Activated CD8-positive, alpha-beta memory T cell treated with anti-CD3 and anti-CD28 coated beads, Interleukin-2, amount 50 U/mL, for 1 hour (primary cell): Measurements from ENCODE around the gene SP5.
"Not testable (repeated sequence)": the region's sequence is repeated elsewhere in the genome, so short reads cannot be mapped to it uniquely, and the experiment has no call there.

Experiments
- DNase-seq: peaks from one replicate; pipeline ENCODE4 v3.0.0-alpha.2; 2020; ENCODE audit errors: extremely low read depth

SP5 gene

DNA sequence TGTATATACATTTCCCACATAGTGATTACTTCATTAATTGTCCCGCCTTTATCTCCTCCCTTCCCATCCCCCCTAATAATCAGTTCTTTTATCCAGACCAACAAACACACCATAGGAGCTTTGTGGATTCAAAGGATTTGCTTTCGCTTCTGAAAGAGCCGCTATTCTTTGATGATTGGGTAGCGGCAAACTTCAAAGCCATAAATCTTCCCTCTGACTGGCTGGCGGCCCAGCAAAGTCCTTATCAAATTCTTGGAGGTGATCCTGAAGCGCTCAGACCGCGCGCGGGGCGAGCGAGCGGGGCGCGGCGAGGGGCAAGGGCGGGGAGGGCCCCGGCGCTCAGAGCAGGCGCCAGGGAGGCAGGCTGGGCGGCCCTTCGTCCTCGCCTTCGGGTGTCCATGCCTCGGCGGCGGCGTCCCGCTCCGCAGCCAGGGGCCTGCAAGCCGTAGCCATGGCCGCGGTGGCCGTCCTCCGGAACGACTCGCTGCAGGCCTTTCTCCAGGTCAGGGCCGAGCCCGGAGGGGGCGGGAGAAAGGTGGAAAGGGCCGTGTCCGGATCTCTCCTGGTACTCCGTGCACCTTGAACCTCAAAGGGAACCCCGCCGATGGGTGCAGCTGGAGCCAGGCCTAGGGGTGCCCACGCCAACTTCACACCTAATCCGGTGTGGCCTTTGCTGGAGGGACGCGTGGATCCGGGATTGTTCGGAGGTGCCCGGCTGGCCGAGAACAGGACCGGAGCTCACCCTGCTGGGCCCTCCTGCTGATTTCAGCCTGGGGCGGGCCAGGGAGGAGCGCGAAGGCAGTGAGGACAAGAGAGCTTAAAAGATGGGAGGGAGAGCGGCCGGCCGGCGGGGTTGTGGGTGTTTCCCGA is at the start of gene SP5:
Gene SP5 (plus strand): TSS at position 276 of the 870 bp plus-strand sequence. CDS start 176 bp downstream, at position 452.
- DNase-seq: no peak

DNA sequence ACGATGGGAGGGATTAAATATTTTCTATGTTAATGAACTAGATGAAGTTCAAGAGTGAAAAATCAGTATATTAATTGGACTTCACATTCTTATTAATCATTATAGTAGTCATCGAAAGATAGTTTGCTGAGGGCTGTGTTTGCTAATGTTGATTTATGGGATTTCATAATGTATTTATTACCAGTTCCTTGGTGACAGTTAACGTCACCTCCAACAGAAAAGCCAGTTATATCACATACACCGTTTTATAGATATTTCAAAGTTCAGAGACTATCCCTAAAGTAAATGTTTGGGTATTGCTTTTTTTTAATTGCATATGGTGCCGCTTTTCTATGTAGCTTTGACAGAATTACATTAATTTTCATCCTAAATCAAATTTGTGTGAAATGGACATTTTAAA is 49.4 kb upstream of the SP5 start:
- no peak for DNase-seq

DNA sequence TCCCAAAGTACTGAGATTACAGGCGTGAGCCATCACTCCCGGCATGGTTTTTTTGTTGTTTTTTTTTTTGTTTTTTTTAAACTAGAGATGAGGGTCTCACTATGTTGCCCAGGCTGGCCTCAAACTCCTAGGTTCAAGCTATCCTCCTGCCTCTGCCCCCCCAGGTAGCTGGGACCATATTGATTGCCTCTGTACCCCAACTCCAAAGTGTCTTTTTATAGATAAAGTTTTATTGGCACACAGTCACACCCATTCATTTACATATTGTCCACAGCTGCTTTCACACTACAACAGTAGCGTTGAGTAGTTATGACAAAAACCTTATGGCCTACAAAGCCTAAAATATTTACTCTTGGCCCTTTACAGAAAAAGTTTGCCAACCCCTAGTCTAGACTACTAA is 45.2 kb upstream of the SP5 start:
- no peak for DNase-seq

DNA sequence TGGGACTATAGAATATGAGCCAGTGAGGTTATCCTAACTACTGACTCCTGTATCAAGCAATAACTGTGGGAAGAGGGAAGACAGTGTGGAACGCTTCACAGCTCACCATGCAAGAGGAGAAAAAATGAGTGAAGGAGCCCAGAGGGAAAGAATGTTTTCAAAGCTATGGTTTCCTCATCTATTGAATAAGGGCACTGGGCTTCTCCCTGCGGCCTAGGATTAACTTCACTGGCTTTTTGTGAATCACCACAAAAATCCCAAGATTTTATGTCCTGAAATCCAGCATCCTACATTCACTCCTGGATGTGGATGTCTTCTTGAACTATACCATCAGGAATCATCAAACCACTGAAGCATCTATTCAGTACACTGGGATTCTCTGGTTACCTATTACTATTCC is 44.5 kb upstream of the SP5 start:
- DNase-seq: no peak

DNA sequence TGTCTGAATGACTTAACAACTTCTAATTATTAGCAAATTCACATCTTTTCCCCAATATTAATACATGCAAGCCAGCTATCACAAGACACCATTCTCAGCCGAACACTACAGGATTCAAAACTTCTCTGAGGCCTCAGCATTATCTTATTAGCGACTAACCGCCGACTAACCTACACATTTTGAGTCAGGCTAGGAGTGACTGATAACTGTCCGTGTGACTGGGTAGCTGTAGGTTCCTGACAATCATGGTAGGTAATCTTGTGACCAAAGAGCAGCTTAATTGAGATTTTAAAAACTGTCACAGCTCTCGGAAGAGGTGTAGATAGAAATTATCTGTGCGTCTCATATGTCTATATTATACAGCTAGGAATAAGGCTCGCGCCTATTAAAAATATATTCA is 44.1 kb upstream of the SP5 start:
- no peak for DNase-seq

DNA sequence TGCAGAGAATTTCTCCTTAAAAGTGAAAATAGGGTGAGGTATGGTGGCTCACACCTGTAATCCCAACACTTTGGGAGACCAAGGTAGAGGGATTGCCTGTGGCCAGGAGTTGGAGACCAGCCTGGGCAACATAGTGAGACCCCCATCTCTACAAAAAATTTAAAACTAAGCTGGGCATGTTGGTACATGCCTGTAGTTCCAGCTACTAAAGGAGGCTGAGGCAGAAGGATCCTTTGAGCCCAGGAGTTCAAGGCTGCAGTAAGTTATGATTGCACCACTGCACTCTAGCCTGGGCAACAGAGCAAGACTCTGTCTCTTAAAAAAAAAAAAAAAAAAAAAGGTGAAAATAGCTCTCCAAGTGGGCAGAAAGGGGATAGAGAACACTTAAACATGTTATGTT is 40.9 kb upstream of the SP5 start:
- DNase-seq: not testable (repeated sequence)

DNA sequence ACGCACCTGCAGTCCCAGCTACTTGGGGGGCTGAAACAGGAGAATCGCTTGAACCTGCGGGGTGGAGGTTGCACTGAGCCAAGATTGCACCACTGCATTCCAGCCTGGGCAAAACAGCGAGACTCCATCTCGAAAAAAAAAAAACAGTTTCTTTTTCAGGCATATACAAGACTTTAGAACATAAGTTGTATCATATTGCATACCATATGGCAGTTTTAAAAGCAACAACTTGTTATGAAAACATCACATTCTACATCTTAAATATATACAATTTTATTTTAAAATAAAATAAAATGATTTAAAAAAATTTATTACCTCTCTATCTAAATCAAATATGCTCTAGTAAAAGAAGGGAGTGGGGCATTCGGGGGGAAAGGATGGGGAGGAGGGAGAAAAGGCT is 39.4 kb upstream of the SP5 start:
- no peak for DNase-seq

DNA sequence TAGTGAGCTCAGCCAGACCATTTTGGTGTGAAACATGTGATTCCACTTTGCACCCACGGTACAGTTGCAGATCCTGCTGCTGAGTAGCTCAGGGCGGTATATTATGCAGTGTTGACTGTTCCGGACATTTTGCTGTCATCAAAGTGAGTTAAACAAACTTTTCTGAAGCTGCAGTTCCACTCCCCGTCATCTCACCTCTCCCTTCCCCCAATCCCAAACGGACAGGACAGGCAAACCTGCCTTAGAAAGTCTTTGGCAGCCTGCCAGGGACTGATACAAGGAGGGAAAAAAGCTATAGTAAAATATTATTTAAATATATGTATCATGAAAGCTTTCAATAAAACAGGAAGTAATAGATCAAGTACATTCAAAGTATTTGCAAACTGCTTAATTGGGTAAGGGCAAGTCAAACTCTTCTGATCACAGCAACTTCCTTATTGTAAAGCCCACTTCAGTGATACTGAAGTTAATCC is 35.5 kb upstream of the SP5 start:
- DNase-seq: no peak

DNA sequence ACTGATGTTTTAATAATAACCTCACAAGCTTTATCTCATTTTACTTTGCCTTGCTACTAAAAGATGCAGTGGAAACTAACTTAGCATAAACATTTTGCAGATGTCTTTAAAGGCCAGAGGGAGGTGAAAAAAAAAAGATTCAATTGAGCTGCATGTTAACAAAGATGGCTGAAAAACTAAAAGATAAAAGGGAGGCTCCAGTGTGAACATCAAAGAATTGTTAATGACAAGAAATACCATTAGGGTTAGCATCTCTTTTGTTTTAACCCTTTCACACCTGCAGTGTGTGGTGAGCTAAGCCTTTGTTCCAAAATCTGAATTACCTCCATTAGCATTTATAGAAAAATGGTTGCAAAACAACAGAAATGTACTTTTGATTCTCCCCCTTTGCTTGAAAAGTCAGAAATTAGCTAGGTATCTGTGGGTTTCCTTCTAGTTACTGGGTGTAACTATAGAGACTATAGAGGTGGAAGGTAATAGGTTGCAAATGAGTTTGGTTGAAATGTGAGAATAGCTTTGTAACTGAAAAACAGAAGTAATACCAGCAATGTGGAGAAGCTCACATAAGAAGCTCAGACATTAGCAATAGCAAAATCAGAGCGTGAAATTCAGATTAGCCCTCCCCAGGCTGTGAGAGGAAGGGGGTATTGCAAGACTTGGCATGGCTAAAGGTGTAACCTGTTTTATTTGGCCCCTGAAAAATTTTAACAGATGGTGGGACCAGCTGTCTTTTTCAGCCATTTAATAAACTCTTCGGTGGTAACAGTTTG is 34.8 kb upstream of the SP5 start:
- DNase-seq: no peak

DNA sequence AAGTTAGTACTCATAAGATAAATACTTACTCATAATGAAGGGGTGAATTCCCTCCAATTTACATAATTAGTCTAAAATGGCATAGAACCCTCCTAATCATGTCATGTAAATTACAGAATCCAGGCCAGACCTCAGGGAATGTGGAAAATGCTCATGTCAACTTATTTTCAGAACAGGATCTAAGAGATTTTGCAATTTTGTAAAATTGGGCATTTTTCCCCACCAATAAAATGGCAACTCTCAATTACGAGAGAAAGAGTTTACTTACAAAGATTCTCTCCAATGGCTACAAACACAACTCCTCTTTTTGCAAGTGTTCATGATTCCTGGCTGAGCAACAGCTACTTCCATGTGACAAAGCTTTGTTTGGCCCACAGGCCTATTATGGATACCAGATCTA is 33.8 kb upstream of the SP5 start:
- no peak for DNase-seq

DNA sequence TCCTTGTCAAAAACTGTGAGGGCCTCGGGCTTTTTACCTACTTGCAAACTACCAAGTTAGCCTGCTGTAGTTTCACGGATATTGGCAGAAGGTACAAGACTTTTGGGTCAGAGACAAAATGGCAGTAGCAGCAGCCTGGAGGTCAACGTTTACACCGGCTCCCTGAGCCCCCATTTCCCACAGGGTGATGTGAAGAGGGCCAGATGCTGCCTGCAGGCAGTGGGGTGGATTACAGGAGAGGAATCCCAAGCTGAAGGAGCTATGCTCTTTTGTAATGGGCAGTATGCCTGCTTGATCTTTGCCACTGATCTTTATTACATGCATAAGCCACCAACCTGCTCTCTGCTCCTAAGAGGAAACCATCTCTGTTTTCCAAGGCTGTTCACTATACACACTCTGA is 29.5 kb upstream of the SP5 start:
- DNase-seq: no peak

DNA sequence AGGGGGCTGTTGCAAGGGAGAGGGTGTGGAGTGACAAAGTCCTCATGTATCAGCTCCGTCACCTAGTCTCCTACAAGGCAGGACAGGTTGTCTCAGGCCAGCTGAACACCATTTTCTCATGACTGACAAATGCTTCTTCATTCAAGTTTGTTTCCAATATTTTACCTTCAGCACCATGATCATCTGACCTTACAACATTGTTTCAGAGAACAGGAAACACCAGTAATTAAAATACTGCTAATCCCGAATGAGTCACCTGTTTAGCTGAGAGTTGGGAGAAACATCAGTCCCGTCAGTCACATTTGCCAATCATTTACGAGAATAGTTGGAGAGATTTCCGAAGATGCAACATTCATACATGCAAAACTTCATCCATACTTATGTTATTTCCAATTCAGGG is 25.7 kb upstream of the SP5 start:
- DNase-seq: no peak

DNA sequence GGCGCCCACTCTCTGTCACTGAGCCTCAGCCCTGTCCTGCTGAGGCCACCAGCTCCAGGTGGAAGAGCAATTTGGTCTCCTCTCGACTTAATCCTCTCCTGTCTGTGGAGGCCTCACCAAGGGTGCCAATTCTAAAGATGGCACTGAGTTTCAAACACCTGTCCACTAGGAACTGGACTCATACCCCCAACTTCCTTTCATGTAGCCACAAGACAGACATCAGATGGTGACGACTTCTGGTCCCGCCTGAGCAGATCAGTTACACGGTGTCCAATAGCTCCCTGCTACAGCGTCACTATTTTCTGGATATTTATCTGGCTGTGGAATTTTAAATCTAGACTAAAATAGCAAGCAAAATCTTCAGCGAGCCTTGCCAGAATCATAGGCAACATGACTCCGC is 24.5 kb upstream of the SP5 start:
- no peak for DNase-seq

DNA sequence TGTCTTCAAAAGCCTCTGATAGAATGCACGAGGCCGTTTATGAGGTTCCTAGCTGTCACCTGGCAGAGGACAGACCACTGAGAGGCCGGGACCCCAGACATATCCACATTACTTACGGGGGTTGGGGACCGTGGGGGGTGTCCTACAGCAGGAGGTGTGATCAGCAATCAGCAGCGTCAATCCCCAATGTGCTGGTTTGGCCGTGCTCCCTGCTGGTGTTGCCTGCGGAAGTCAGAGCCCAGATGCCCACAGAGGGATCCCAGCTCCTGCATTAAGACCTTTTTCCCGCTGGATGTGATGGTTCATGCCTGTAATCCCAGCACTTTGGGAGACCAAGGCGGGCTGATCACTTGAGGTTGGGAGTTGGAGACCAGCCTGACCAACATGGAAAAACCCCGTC is 20.8 kb upstream of the SP5 start:
- no peak for DNase-seq

DNA sequence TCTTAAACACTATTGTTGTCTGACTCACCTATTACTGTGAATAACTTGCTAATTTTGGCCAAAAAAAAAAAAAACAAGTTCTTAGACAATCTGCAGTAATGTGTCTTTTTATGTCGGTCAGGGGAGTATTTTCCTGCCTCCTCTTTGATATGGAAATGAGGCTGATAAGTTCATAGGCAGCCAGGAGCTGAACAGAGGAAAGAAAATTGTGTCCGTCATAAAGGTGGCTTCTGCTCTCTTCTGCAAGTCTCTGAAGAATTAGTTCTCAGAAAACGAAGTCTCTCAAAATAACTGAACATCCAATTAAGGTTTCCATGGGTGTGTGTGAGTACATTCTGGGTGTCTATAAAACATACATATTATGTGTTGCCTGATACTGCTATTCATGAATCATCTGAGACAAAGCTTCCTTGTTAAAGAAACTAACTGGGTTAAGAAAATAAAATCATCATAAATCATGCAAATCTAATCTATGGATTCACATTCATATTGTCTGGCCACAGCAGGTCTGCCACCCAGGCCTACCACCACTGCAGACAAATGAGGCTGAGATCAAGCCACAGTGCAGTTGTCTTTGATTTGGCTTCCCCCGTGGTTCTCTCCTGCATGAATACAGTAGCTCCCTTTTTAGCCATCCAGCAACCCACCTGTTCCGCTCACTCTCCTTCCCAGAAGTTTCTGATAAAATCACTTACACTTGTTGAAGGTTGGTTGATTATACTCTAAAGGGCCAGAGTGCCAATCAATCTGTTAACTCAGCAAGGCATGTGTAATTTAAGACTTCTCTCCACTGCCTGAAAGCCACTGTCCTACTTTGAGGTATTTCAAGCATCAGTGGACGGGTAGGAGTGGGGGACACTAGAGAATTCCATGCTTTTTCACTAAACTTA is 19.4 kb upstream of the SP5 start:
- no peak for DNase-seq

DNA sequence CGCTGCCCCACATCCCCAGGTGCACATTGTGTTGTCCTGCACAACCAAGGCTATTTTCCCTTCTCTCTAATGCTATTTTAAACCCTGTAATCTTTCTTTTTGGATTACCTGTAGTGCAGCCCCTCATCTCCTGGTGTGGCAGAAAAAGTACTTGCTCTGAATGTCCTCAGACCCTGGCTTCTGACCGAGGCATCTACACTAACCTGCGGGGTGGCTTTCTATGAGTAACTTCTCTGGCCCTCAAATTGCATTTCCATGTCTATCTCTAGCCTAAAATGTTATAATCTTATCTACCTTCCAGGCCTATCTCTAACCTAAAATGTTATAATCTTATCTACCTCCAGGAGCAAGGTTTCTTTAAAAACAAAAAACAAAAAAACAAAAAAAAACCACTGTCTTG is 18.2 kb upstream of the SP5 start:
- DNase-seq: no peak

DNA sequence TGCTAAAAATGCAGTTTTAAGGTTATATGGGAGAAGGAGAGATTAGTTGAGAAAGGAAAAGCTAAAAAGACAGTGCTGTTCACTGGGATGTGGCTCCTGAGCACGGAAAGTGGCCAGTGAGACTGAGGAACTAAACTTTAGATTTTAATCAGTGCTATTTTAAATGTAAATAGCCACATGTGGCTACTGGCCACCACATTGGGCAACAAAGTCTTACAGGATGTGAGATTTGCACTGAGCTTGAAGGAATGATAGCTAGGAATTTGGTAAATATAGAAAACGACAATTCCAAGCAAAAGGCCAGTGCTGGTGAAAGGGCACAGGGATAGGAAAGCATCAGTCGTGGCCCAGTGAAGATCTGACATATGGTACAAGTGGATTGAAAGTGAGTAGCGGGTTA is 14.1 kb upstream of the SP5 start:
- no peak for DNase-seq

DNA sequence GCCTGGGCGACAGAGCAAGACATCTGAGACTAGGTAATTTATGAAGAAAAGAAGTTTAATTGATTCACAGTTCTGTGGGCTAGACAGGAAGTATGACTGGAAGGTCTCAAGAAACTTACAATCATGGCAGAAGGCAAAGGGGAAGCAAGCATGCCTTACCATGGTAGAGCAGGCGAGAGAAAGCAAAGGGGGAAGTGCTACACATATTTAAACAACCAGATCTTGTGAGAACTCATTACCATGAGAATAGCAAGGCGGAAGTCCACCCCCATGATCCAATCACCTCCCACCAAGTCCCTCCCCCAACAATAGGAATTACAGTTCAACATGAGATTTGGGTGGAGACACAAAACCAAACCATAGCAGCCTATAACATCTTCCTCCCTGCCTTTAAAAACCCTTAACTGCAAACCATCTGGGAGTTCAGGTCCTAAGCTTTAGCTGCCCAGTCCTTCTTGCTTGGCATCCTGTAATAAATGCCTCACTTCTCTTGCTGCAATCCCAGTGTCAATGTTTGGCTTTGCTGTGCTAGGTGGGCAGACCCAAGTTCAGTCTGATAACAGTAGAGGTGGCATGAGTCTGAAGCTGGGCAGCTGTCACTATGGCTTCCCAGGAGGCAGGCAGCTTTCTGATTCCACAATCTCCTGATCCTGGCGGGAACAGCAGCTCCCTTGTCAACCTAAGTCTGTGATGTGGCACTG is 11.2 kb upstream of the SP5 start:
- no peak for DNase-seq

DNA sequence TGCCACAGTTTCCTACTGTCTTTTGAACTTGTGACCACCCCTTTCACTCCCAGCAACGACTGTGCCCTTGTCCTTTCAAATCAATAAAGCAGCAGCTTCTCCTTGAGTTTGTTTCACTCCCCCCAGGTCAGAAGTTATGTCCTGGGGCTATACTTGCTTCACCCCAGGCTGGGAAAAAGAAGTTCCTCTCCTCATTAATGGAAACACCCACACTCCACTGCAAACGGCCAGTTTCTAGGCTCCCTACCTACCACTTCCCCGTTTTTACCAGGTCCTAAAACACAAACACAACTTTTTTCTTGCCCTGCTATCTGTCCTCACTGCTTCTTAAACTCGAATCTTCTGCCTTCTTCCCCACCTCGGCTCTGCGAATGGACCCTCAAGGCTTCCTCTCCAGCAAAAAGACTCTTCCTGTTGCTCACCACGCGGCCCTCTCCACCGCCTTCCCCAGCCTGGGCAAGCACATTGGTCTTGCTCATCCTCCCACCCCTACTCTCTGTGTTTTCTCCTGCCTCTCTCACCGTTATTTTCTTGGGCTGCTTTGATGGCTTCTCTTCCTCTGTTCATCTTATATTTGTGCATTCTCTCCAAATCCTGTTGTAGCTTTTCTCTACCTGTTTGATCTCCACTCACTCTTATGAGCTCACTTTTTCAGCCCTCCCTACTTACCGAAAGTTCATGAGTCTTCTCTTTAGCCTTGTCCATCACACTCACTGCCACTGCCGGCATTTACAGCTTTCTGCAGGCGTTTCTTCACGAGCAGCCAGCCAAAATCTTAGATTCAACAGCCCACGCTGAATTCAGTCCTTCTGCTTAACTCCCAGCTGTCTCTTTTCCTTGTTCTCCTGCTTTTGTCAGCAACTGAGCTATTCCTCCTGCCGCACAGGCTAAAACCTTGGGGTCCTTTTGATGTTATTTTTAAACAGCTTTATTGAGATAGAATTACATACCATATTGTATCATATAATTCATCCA is 7.0 kb upstream of the SP5 start:
- DNase-seq: no peak

DNA sequence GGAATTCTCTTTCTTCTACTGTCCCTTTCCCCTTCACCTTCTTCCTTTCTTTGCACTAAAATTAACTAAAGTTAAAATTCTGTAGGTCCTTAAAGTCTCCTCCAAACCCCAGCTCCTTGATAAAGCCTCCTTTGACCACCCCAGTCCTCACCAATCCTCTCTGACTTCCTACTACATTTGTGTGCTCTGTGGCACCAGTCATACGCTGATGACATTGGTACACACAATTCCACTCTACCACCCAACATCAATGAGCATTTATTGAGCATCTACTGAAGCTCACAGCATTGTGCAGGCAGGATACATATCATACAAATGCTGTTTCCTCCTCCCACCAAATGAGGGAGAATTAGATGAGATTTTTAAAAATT is 4.5 kb upstream of the SP5 start:
- no peak for DNase-seq
